ENCODE data around the gene STK32C.

Gene STK32C

DNA sequence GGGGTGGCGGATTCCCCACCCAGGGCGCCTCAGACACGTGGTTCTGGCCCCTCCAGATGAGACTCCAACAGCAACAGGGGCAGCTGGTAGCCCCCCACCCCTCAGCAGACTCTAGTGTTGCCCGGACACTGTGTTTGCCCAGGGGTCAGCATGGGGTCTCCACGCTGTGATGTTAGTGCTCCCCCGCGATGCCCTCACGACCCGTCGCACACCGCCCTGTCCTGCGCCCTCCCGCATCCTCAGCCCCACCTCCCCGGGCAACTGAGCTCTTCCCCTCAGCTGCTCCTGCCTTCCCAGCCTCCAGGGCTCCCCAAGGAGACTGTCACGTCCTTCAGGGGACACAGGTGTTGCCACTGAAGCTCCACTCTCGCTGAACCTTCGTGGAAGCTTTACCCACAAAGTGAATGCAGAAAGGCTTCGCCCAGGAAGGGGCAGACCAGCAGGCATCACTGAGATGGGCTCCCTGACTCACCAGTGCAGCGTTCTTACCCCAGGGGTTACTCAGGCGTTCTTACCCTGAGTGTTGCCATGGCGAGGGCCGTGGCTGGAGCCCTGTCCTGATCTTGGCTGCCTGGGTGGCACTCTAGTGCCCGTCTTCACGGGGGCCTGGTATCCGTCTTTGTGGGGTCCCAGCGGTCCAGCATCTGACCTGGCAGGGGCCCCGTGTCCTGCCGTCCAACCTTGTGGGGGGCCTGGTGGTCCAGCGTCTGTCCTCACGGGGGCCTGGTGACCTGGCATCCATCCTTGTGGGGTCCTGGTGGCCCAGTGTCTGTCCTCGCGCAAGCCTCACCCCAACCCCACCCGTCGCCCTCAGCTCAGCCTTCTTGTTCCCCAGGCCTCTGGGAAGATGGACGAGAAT lies 106.4 kb downstream of the STK32C start:
- Histone ChIP-seq H3K23ac (ENCODE audit: low read length) (no peak overlapping the region), H4K8ac (ENCODE audit: low read depth, low read length) (no peak overlapping the region), H3K4me3 (ENCODE audit: low read length) (no peak overlapping the region), H3K79me2 (ENCODE audit: control insufficient read depth, insufficient read depth, low read length) (no peaks in the 10 kb centered on the region), H3K36me3 (ENCODE audit: control insufficient read depth, insufficient read depth, low read length) (no peaks in the 10 kb centered on the region), H3K79me1 (ENCODE audit: low read length) (no peaks in the 10 kb centered on the region), H3K4me1 (ENCODE audit: control insufficient read depth, low read depth, low read length) (no peaks in the 10 kb centered on the region), H3K4me2 (ENCODE audit: low read length) (no peak overlapping the region), H3K27me3 (ENCODE audit: insufficient read depth, low read length, poor library complexity) (no peaks in the 10 kb centered on the region), H4K5ac (ENCODE audit: low read length) (no peak overlapping the region), H2AK5ac (ENCODE audit: low read length) (no peak overlapping the region), H2BK15ac (replicated peaks; ENCODE audit: low read depth) (no peak overlapping the region), H3K56ac (ENCODE audit: low read length) (no peak overlapping the region), H2BK120ac (ENCODE audit: low read depth, low read length) (no peak overlapping the region), H2BK5ac (ENCODE audit: low read length) (no peak overlapping the region), H3K4ac (ENCODE audit: low read depth, low read length) (no peak overlapping the region), H3K27ac (ENCODE audit: low read depth, low read length) (no peak overlapping the region), H3K18ac (ENCODE audit: low read length) (no peak overlapping the region), H3K9ac (ENCODE audit: low read length) (no peak overlapping the region)
- no peak for DNase-seq
- WGBS (ENCODE audit: extremely low coverage, insufficient coverage, low lambda C conversion rate): no CpG with 5 or more reads among the region's 35 CpGs

DNA sequence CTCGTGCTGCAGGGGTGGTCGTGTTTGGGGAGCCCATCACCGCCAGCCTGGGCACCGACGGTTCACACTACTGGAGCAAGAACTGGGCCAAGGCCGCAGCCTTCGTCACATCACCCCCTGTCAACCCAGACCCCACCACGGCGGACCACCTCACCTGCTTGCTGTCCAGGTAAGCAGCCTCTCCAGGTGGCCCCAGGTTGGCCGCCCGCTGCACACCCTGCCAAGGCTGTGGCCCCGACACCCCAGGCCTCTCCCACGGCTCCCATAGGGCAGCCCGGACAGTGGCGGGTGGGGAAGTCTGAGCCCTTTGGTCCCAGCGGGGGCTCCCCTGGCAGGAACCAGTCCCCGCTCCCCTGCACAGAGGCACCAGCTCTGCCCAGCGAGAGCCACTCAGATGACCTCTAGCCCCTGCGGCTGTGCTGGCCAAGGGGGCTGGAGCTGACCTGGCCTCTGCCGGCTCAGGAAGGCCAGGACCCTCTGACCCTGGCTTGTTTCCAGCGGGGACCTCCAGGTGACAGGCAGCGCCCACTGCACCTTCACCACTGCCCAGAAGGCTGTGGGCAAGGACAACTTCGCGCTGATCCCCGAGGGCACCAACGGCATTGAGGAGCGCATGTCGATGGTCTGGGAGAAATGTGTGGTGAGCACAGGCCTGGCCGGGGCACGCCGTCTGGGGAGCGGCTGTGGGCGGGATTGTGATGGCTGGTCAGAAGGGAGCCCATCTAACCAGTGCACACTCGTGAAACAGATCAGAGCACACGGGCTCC lies 107.2 kb downstream of the STK32C start:
- H2BK15ac ChIP-seq (replicated peaks; ENCODE audit: low read depth): no peak overlapping the region
- H3K56ac ChIP-seq (ENCODE audit: low read length): no peak overlapping the region
- H3K27ac ChIP-seq (ENCODE audit: low read depth, low read length): no peak overlapping the region
- no peaks in the 10 kb centered on the region for H3K27me3 ChIP-seq (ENCODE audit: insufficient read depth, low read length, poor library complexity)
- H3K4me3 ChIP-seq (ENCODE audit: low read length): no peak overlapping the region
- H2BK5ac ChIP-seq (ENCODE audit: low read length): no peak overlapping the region
- H3K4ac ChIP-seq (ENCODE audit: low read depth, low read length): no peak overlapping the region
- no peak overlapping the region for H4K8ac ChIP-seq (ENCODE audit: low read depth, low read length)
- no peak overlapping the region for H3K18ac ChIP-seq (ENCODE audit: low read length)
- no peak overlapping the region for H3K9ac ChIP-seq (ENCODE audit: low read length)
- no peak overlapping the region for H2AK5ac ChIP-seq (ENCODE audit: low read length)
- H3K79me2 ChIP-seq (ENCODE audit: control insufficient read depth, insufficient read depth, low read length): no peaks in the 10 kb centered on the region
- H3K36me3 ChIP-seq (ENCODE audit: control insufficient read depth, insufficient read depth, low read length): no peaks in the 10 kb centered on the region
- WGBS (ENCODE audit: extremely low coverage, insufficient coverage, low lambda C conversion rate): no CpG with 5 or more reads among the region's 35 CpGs
- H3K4me2 ChIP-seq (ENCODE audit: low read length): no peak overlapping the region
- DNase-seq: no peak
- no peak overlapping the region for H3K23ac ChIP-seq (ENCODE audit: low read length)
- no peaks in the 10 kb centered on the region for H3K79me1 ChIP-seq (ENCODE audit: low read length)
- no peak overlapping the region for H4K5ac ChIP-seq (ENCODE audit: low read length)
- H3K4me1 ChIP-seq (ENCODE audit: control insufficient read depth, low read depth, low read length): no peaks in the 10 kb centered on the region
- H2BK120ac ChIP-seq (ENCODE audit: low read depth, low read length): no peak overlapping the region

DNA sequence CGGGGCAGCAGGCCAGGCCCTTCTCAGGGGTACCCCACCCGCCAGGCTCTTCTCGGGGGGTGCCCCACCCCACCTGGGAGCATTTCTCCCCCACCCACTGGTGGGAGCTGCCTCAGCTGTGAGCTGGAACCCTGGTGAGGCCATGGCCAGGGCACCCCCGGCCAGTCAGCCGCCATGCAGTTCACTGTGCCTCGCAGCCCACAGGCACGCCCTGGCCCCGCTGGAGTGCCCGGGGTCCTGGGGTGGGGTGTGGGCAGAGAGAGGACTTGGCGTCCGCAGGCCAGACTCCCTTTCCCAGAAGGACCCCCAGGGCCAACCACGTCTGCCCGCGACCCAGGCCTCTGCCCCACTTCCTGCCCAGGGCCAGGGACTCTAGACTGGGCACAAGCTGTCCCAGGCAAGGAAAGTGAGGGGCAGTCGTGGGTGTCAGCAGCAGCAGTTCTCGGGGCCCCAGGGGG lies 107.9 kb downstream of the STK32C start:
- no peak overlapping the region for H3K23ac ChIP-seq (ENCODE audit: low read length)
- H2BK120ac ChIP-seq (ENCODE audit: low read depth, low read length): no peak overlapping the region
- H4K5ac ChIP-seq (ENCODE audit: low read length): no peak overlapping the region
- no peak overlapping the region for H3K56ac ChIP-seq (ENCODE audit: low read length)
- H3K4me2 ChIP-seq (ENCODE audit: low read length): no peak overlapping the region
- H3K27me3 ChIP-seq (ENCODE audit: insufficient read depth, low read length, poor library complexity): no peaks in the 10 kb centered on the region
- H3K4me1 ChIP-seq (ENCODE audit: control insufficient read depth, low read depth, low read length): no peaks in the 10 kb centered on the region
- H3K79me2 ChIP-seq (ENCODE audit: control insufficient read depth, insufficient read depth, low read length): no peaks in the 10 kb centered on the region
- no peak overlapping the region for H3K27ac ChIP-seq (ENCODE audit: low read depth, low read length)
- H3K18ac ChIP-seq (ENCODE audit: low read length): no peak overlapping the region
- H2BK5ac ChIP-seq (ENCODE audit: low read length): no peak overlapping the region
- H3K36me3 ChIP-seq (ENCODE audit: control insufficient read depth, insufficient read depth, low read length): no peaks in the 10 kb centered on the region
- no CpG with 5 or more reads among the region's 16 CpGs for WGBS (ENCODE audit: extremely low coverage, insufficient coverage, low lambda C conversion rate)
- no peak overlapping the region for H3K9ac ChIP-seq (ENCODE audit: low read length)
- H3K4ac ChIP-seq (ENCODE audit: low read depth, low read length): no peak overlapping the region
- H3K79me1 ChIP-seq (ENCODE audit: low read length): no peaks in the 10 kb centered on the region
- no peak overlapping the region for H2AK5ac ChIP-seq (ENCODE audit: low read length)
- DNase-seq: no peak
- H3K4me3 ChIP-seq (ENCODE audit: low read length): no peak overlapping the region
- no peak overlapping the region for H2BK15ac ChIP-seq (replicated peaks; ENCODE audit: low read depth)
- H4K8ac ChIP-seq (ENCODE audit: low read depth, low read length): no peak overlapping the region

DNA sequence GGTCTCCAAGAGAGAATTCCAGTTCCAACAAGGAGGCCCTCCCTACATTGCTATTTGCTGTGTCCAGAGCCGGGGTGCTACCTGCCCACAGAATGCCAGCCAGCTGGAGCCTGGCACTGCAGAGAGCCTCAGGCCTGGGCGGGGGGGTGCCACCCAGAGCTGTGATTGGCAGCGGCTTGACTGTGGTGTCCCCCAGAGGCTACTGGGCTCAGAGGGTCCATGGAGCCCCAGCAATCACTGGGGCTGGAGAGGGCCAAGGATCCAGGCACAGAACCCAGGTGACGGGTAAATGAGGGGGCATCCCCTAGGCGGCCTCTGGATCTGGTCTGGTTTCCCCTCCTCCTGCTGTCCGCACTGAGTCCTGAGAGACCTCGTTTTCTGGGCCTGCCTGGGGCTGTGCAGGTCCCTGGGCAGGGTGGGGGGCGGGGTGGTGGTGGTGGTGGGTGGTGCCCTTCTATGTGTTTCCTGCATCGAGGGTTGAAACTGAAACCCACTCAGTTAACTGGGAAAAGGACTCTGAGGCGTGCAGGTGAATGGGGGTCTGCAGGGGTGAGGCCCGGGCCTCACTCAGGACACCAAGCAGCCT lies 108.4 kb downstream of the STK32C start:
- Histone ChIP-seq H4K5ac (ENCODE audit: low read length) (no peak overlapping the region), H4K8ac (ENCODE audit: low read depth, low read length) (no peak overlapping the region), H3K27me3 (ENCODE audit: insufficient read depth, low read length, poor library complexity) (no peaks in the 10 kb centered on the region), H3K27ac (ENCODE audit: low read depth, low read length) (no peak overlapping the region), H2AK5ac (ENCODE audit: low read length) (no peak overlapping the region), H3K4me3 (ENCODE audit: low read length) (no peak overlapping the region), H3K4me2 (ENCODE audit: low read length) (no peak overlapping the region), H2BK120ac (ENCODE audit: low read depth, low read length) (no peak overlapping the region), H3K56ac (ENCODE audit: low read length) (no peak overlapping the region), H3K4me1 (ENCODE audit: control insufficient read depth, low read depth, low read length) (no peaks in the 10 kb centered on the region), H3K4ac (ENCODE audit: low read depth, low read length) (no peak overlapping the region), H2BK15ac (replicated peaks; ENCODE audit: low read depth) (no peak overlapping the region), H2BK5ac (ENCODE audit: low read length) (no peak overlapping the region), H3K36me3 (ENCODE audit: control insufficient read depth, insufficient read depth, low read length) (no peaks in the 10 kb centered on the region), H3K9ac (ENCODE audit: low read length) (no peak overlapping the region), H3K79me1 (ENCODE audit: low read length) (no peaks in the 10 kb centered on the region), H3K23ac (ENCODE audit: low read length) (no peak overlapping the region), H3K79me2 (ENCODE audit: control insufficient read depth, insufficient read depth, low read length) (no peaks in the 10 kb centered on the region), H3K18ac (ENCODE audit: low read length) (no peak overlapping the region)
- no CpG with 5 or more reads among the region's 11 CpGs for WGBS (ENCODE audit: extremely low coverage, insufficient coverage, low lambda C conversion rate)
- DNase-seq: no peak

DNA sequence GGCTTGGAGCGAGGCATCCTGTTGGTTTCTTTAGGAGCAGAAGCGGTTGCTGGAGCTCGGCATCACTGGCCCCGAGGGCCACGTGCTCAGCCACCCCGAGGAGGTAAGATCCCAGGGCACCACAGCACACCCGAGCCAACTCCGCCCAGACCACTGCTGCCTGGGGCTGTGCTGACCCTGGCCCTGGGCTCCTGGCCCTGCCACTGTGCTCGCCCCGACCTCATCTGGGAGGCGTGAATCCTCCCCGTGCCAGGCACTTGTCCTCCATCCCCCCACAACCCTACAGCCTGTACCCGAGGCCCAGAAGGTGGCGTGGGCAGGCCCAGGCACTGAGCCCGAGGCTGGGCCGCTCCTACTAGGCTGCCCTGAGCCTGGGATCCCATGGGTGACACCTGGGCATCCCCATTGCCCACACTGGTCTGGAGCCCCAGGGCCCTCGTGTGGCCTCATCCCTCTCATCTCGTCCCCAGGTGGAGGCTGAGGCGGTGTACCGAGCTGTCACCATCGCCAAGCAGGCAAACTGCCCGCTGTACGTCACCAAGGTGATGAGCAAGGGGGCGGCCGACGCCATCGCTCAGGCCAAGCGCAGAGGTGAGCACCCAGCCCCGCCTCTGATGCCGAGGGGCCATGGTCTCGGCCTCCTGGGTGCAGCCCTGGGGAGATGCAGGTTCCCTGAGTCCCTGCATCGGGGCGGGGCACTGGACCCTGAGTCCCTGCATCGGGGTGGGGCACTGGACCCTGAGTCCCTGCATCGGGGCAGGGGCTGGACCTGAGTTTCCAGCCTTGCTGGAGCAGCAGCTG lies 109.2 kb downstream of the STK32C start:
- DNase-seq: no peak
- no peak overlapping the region for H3K4me3 ChIP-seq (ENCODE audit: low read length)
- H2BK120ac ChIP-seq (ENCODE audit: low read depth, low read length): no peak overlapping the region
- no peak overlapping the region for H3K9ac ChIP-seq (ENCODE audit: low read length)
- no peak overlapping the region for H2BK5ac ChIP-seq (ENCODE audit: low read length)
- H4K8ac ChIP-seq (ENCODE audit: low read depth, low read length): no peak overlapping the region
- H3K4me1 ChIP-seq (ENCODE audit: control insufficient read depth, low read depth, low read length): no peaks in the 10 kb centered on the region
- H3K79me2 ChIP-seq (ENCODE audit: control insufficient read depth, insufficient read depth, low read length): no peaks in the 10 kb centered on the region
- H3K23ac ChIP-seq (ENCODE audit: low read length): no peak overlapping the region
- no peak overlapping the region for H3K56ac ChIP-seq (ENCODE audit: low read length)
- H4K5ac ChIP-seq (ENCODE audit: low read length): no peak overlapping the region
- no peaks in the 10 kb centered on the region for H3K27me3 ChIP-seq (ENCODE audit: insufficient read depth, low read length, poor library complexity)
- no peak overlapping the region for H2BK15ac ChIP-seq (replicated peaks; ENCODE audit: low read depth)
- no peak overlapping the region for H3K27ac ChIP-seq (ENCODE audit: low read depth, low read length)
- no peak overlapping the region for H2AK5ac ChIP-seq (ENCODE audit: low read length)
- whole genome bisulfite sequencing (ENCODE audit: extremely low coverage, insufficient coverage, low lambda C conversion rate): no CpG with 5 or more reads among the region's 35 CpGs
- H3K36me3 ChIP-seq (ENCODE audit: control insufficient read depth, insufficient read depth, low read length): no peaks in the 10 kb centered on the region
- no peak overlapping the region for H3K4ac ChIP-seq (ENCODE audit: low read depth, low read length)
- no peak overlapping the region for H3K4me2 ChIP-seq (ENCODE audit: low read length)
- H3K18ac ChIP-seq (ENCODE audit: low read length): no peak overlapping the region
- no peaks in the 10 kb centered on the region for H3K79me1 ChIP-seq (ENCODE audit: low read length)
